GM23338 (cell line): ENCODE measurements around the gene UVRAG. TPM values are rescaled to one million over a fixed set of nuclear protein-coding genes. Genes with fewer than 3 reads are reported as not detected.

Experiments
- ATAC-seq: fragments of 200-7000 bp; cut with Tn5 transposase; 3 replicates; pipeline ENCODE4 v1.9.1; 2020
- DNase-seq: peaks from one replicate; pipeline ENCODE4 v3.0.0-alpha.2; 2015; ENCODE audit warnings: low spot score
- H2AFZ ChIP-seq: fragments of 200-600 bp; sonication (generic); 2 replicates; pipeline ENCODE4 v1.8.0; 2016; ENCODE audit warnings: antibody characterized with exemption, mild to moderate bottlenecking, moderate library complexity
- H3F3A ChIP-seq: fragments of 200-600 bp; sonication (generic); replicated peaks from 2 replicates; pipeline ENCODE4 v1.8.0; 2017; ENCODE audit warnings: antibody characterized with exemption, mixed run types, low read depth
- H3K27ac ChIP-seq: fragments of 200-600 bp; sonication (generic); 2 replicates; pipeline ENCODE4 v1.6.1; 2016; ENCODE audit warnings: low read depth
- H3K27me3 ChIP-seq: fragments of 200-600 bp; sonication (generic); 2 replicates; pipeline ENCODE4 v1.8.0; 2016; ENCODE audit warnings: mild to moderate bottlenecking, mixed run types, moderate library complexity; ENCODE audit not compliant: insufficient read depth
- H3K36me3 ChIP-seq: fragments of 200-600 bp; sonication (generic); 2 replicates; pipeline ENCODE4 v1.8.0; 2016; ENCODE audit warnings: mild to moderate bottlenecking; ENCODE audit not compliant: insufficient read depth
- H3K4me1 ChIP-seq: fragments of 200-600 bp; sonication (generic); 2 replicates; pipeline ENCODE4 v1.8.0; 2016; ENCODE audit warnings: mild to moderate bottlenecking, moderate library complexity; ENCODE audit not compliant: insufficient read depth
- H3K4me2 ChIP-seq: fragments of 200-600 bp; sonication (generic); 2 replicates; pipeline ENCODE4 v1.7.1; 2017; ENCODE audit warnings: mixed run types
- H3K4me3 ChIP-seq: fragments of 200-600 bp; sonication (generic); 2 replicates; pipeline ENCODE4 v1.6.1; 2016; ENCODE audit warnings: mixed run types
- H3K79me2 ChIP-seq: fragments of 200-600 bp; sonication (generic); replicated peaks from 2 replicates; pipeline ENCODE4 v1.8.0; 2017; ENCODE audit warnings: mild to moderate bottlenecking; ENCODE audit not compliant: insufficient read depth
- H3K9me2 ChIP-seq: fragments of 200-600 bp; sonication (generic); 2 replicates; pipeline ENCODE4 v1.8.0; 2017; ENCODE audit not compliant: insufficient read depth
- H4K20me1 ChIP-seq: fragments of 200-600 bp; sonication (generic); replicated peaks from 2 replicates; pipeline ENCODE4 v1.8.0; 2017; ENCODE audit warnings: mild to moderate bottlenecking; ENCODE audit not compliant: insufficient read depth
- H3K27ac Mint-ChIP-seq: 2 replicates; pipeline ENCODE4 v1.8.0; 2020; ENCODE audit warnings: inconsistent platforms, mild to moderate bottlenecking, moderate library complexity, mixed read lengths
- H3K27me3 Mint-ChIP-seq: 3 replicates; pipeline ENCODE4 v1.8.0; 2022; ENCODE audit warnings: low read depth, mild to moderate bottlenecking, moderate library complexity, mixed read lengths, inconsistent platforms; ENCODE audit not compliant: insufficient read depth, poor library complexity
- H3K36me3 Mint-ChIP-seq: 3 replicates; pipeline ENCODE4 v1.8.0; 2021; ENCODE audit warnings: low read depth, mild to moderate bottlenecking, inconsistent platforms, moderate library complexity, mixed read lengths
- H3K4me1 Mint-ChIP-seq: 3 replicates; pipeline ENCODE4 v1.8.0; 2020; ENCODE audit warnings: mild to moderate bottlenecking, inconsistent platforms, mixed read lengths
- H3K4me3 Mint-ChIP-seq: 3 replicates; pipeline ENCODE4 v1.8.0; 2021; ENCODE audit warnings: moderate library complexity, mild to moderate bottlenecking, inconsistent platforms, mixed read lengths
- H3K9me3 Mint-ChIP-seq: 3 replicates; pipeline ENCODE4 v1.8.0; 2020; ENCODE audit warnings: moderate library complexity, mild to moderate bottlenecking, inconsistent platforms, mixed read lengths
- CREB1 ChIP-seq: fragments of 250-450 bp; sonication (Bioruptor Pico); IDR thresholded peaks from 2 replicates; pipeline ENCODE4 v1.5.0; 2020; ENCODE audit warnings: low read depth, mild to moderate bottlenecking, moderate library complexity
- CTCF ChIP-seq, 2 experiments: fragments of 200-600 bp in 1 of 2; sonication (generic) in 1 of 2; conservative IDR thresholded peaks; 2 replicates each; pipeline versions ENCODE4 v1.5.1 to v1.6.1; 2016 to 2017; ENCODE audit warnings: antibody characterized with exemption in 2 of 2, low read depth in 2 of 2, mild to moderate bottlenecking in 2 of 2, moderate library complexity in 1 of 2
- EZH2 ChIP-seq: fragments of 200-600 bp; sonication (generic); IDR thresholded peaks from one replicate; pipeline ENCODE4 v1.8.0; 2017; ENCODE audit warnings: antibody characterized with exemption, mild to moderate bottlenecking, low read depth; ENCODE audit not compliant: unreplicated experiment
- EZH2phosphoT487 ChIP-seq: fragments of 200-600 bp; sonication (generic); IDR thresholded peaks from one replicate; pipeline ENCODE4 v1.8.1; 2018; ENCODE audit warnings: antibody characterized with exemption; ENCODE audit not compliant: unreplicated experiment
- JUNB ChIP-seq: IDR thresholded peaks from one replicate; pipeline ENCODE4 v1.6.1; 2016; ENCODE audit warnings: antibody characterized with exemption; ENCODE audit not compliant: unreplicated experiment
- NANOG ChIP-seq: IDR thresholded peaks from 2 replicates; pipeline ENCODE4 v1.6.1; 2016; ENCODE audit warnings: antibody characterized with exemption, borderline replicate concordance
- POLR2AphosphoS5 ChIP-seq: IDR thresholded peaks from 2 replicates; pipeline ENCODE4 v1.6.1; 2016; ENCODE audit warnings: antibody characterized with exemption, low read depth
- STAT1 ChIP-seq: IDR thresholded peaks from one replicate; pipeline ENCODE4 v1.6.1; 2016; ENCODE audit warnings: antibody characterized with exemption; ENCODE audit not compliant: unreplicated experiment
- ZNF114 ChIP-seq: fragments of 250-450 bp; sonication (Bioruptor Pico); IDR thresholded peaks from 2 replicates; pipeline ENCODE4 v1.5.0; 2020; ENCODE audit warnings: mild to moderate bottlenecking, moderate library complexity
- ZNF331 ChIP-seq: fragments of 250-450 bp; sonication (Bioruptor Pico); IDR thresholded peaks from 2 replicates; pipeline ENCODE4 v1.5.0; 2020; ENCODE audit warnings: low read depth, mild to moderate bottlenecking, moderate library complexity
- ZNF462 ChIP-seq: fragments of 250-450 bp; sonication (Bioruptor Pico); IDR thresholded peaks from 2 replicates; pipeline ENCODE4 v1.5.0; 2020; ENCODE audit warnings: mild to moderate bottlenecking, moderate library complexity
- polyA plus RNA-seq: library from polyadenylated mRNA; unstranded; fragments of >200 nt; fragmentation: Nextera tagmentation; extraction: Ambion mirVana; gene quantifications from 2 replicates; pipeline ENCODE4 v1.2.1, GENCODE V29; 2016
- total RNA-seq: library from RNA; depleted of rRNA; stranded (reverse); fragments of >200 nt; shearing (Covaris generic); gene quantifications from 2 replicates; pipeline ENCODE4 v1.2.3, GENCODE V29; 2014
- TF ChIP-seq, protein P1 (sequence below): IDR thresholded peaks from one replicate; pipeline ENCODE4 v1.6.1; 2018; ENCODE audit warnings: antibody characterized with exemption; ENCODE audit not compliant: unreplicated experiment
- TF ChIP-seq, protein P2 (sequence below): IDR thresholded peaks from 2 replicates; pipeline ENCODE4 v1.6.1; 2016; ENCODE audit warnings: antibody characterized with exemption

The UVRAG gene
- total and polyA plus RNA-seq, 2 experiments from 2014 or later, result 15.3 to 17.4 TPM

DNA sequence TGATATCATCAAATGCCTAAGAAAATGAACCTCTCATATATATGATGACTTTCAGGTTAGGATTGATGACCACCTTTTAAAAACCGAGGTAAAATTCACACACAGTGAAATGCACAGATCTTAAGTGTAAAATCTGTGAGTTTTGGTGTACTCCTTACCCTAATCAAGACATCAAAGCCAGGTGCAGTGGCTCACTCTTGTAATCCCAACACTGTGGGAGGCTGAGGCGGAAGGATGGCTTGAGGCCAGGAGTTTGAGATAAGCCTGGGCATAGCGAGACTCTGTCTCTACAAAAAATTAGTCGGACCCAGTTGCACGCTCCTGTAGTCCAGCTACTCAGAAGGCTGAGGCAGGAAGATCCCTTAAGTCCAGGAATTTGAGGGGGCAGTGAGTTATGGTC is 140.4 kb downstream of the UVRAG start (continued):
- TF ChIP-seq, protein P1, sequence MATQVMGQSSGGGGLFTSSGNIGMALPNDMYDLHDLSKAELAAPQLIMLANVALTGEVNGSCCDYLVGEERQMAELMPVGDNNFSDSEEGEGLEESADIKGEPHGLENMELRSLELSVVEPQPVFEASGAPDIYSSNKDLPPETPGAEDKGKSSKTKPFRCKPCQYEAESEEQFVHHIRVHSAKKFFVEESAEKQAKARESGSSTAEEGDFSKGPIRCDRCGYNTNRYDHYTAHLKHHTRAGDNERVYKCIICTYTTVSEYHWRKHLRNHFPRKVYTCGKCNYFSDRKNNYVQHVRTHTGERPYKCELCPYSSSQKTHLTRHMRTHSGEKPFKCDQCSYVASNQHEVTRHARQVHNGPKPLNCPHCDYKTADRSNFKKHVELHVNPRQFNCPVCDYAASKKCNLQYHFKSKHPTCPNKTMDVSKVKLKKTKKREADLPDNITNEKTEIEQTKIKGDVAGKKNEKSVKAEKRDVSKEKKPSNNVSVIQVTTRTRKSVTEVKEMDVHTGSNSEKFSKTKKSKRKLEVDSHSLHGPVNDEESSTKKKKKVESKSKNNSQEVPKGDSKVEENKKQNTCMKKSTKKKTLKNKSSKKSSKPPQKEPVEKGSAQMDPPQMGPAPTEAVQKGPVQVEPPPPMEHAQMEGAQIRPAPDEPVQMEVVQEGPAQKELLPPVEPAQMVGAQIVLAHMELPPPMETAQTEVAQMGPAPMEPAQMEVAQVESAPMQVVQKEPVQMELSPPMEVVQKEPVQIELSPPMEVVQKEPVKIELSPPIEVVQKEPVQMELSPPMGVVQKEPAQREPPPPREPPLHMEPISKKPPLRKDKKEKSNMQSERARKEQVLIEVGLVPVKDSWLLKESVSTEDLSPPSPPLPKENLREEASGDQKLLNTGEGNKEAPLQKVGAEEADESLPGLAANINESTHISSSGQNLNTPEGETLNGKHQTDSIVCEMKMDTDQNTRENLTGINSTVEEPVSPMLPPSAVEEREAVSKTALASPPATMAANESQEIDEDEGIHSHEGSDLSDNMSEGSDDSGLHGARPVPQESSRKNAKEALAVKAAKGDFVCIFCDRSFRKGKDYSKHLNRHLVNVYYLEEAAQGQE, result no peak
- TF ChIP-seq ZNF331 (CRISPR knock-in tag), result no peak
- no peak for TF ChIP-seq POLR2AphosphoS5
- TF ChIP-seq, protein P2, sequence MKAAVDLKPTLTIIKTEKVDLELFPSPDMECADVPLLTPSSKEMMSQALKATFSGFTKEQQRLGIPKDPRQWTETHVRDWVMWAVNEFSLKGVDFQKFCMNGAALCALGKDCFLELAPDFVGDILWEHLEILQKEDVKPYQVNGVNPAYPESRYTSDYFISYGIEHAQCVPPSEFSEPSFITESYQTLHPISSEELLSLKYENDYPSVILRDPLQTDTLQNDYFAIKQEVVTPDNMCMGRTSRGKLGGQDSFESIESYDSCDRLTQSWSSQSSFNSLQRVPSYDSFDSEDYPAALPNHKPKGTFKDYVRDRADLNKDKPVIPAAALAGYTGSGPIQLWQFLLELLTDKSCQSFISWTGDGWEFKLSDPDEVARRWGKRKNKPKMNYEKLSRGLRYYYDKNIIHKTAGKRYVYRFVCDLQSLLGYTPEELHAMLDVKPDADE, result no peak
- TF ChIP-seq EZH2, result no peak
- TF ChIP-seq NANOG, result no peak
- TF ChIP-seq ZNF114 (CRISPR knock-in tag), result no peak
- no peak for TF ChIP-seq JUNB
- TF ChIP-seq CREB1 (CRISPR knock-in tag), result no peak
- TF ChIP-seq STAT1, result no peak

GRCh38 chr11:75959540-75959939 is 144.5 kb downstream of the UVRAG start:
- Mint-ChIP-seq H3K36me3 (no peaks in the 10 kb centered on the region), H3K27me3 (no peaks in the 10 kb centered on the region), H3K4me3 (no peak overlapping the region), H3K4me1 (peaks cover 2% of the 10 kb centered on the region), H3K27ac (0 out of 2 replicates have a peak overlapping the region, but pooled peaks have one; percentile 2), H3K9me3 (no peaks in the 10 kb centered on the region)
- TF ChIP-seq POLR2AphosphoS5 (no peak), CREB1 (CRISPR knock-in tag) (no peak), STAT1 (no peak), EZH2phosphoT487 (no peak), ZNF462 (no peak), CTCF (conservative IDR thresholded peaks at IDR 0.05; ENCODE audit: low read depth in 2 of 2) (no peak), EZH2 (no peak), ZNF331 (CRISPR knock-in tag) (no peak), NANOG (no peak)
- no peaks in the 10 kb centered on the region for H3K79me2 ChIP-seq
- H3K4me2 ChIP-seq, result no peak overlapping the region
- H3K36me3 ChIP-seq, result no peaks in the 10 kb centered on the region
- H2AFZ ChIP-seq, result no peak overlapping the region
- no peaks in the 10 kb centered on the region for H3K4me1 ChIP-seq
- H4K20me1 ChIP-seq, result no peaks in the 10 kb centered on the region
- no peak overlapping the region for H3K4me3 ChIP-seq
- no peaks in the 10 kb centered on the region for H3K27me3 ChIP-seq
- no peak overlapping the region for H3K27ac ChIP-seq
- ATAC-seq (no peak), DNase-seq (no peak)
- no peaks in the 10 kb centered on the region for H3K9me2 ChIP-seq
- H3F3A ChIP-seq, result no peaks in the 10 kb centered on the region
